ENCODE measurements around the gene KPRP. TPM values are rescaled to one million over a fixed set of nuclear protein-coding genes. Genes with fewer than 3 reads are reported as not detected.

KPRP gene
- total and polyA plus RNA-seq, 2 of the 13 experiments (the other 11 are each of a cell fraction or from before 2014, with no cell fraction given), result not detected

GRCh38 chr1:152806576-152806975 lies 48.8 kb downstream of the KPRP start, which contains the start of gene LCE1C:
LCE1C (minus strand) TSS chr1:152806651; CDS start chr1:152805478, 1,173 bp downstream.
- WGBS (ENCODE audit: low lambda C conversion rate), result 0% methylated on average over 3 of the region's 3 CpGs
- in situ Hi-C loops (cut with HindIII; ENCODE audit: extremely low pct_ligation_motif_present, low pct_unique_long_range_greater_than_20kb) (no loop called here), intact Hi-C loops (cut with micrococcal nuclease; ENCODE audit: unreplicated experiment) (no loop called here)
- DNase-seq (ENCODE audit: low spot score), result no peak
- no peak within 1 kb of the TSS for H2AFZ ChIP-seq (ENCODE audit: low read length)
- CTCF ChIA-PET (ENCODE audit: low intra/inter-chr PET ratio, low total read pairs), result no interaction called here
- no peaks in the 10 kb centered on the region; a peak in 1 of 5 replicates for H3K27me3 ChIP-seq (ENCODE audit: control insufficient read depth in 1 of 2, insufficient read depth in 2 of 2, low read length in 2 of 2)
- no peak for FAIRE-seq
- POLR2A ChIA-PET, result no interaction called here
- H3K36me3 ChIP-seq (replicated peaks in 1 of 2; ENCODE audit: control insufficient read depth in 1 of 2, insufficient read depth in 2 of 2, low read length in 2 of 2), result no peaks in the 10 kb centered on the region
- no peaks in the 10 kb centered on the region for H4K20me1 ChIP-seq (ENCODE audit: insufficient read depth, low read length)
- no peak for ATAC-seq
- no peak within 1 kb of the TSS for H3K27ac ChIP-seq (ENCODE audit: extremely low read length, insufficient read depth, low read length)
- no peaks in the 10 kb centered on the region for H3K79me2 ChIP-seq (ENCODE audit: insufficient read depth, low read length)
- H3K4me3 ChIP-seq (replicated peaks in 1 of 3; ENCODE audit: insufficient read depth in 1 of 3, low read depth in 2 of 3, low read length in 3 of 3), result no peak within 1 kb of the TSS
- no TSS peak for BruUV-seq (replicated peaks)
- H3K9ac ChIP-seq (ENCODE audit: insufficient read depth, low read depth, low read length), result no peak within 1 kb of the TSS
- no peak within 1 kb of the TSS for H3K4me2 ChIP-seq (ENCODE audit: low read depth, low read length)
- H3K9me3 ChIP-seq (ENCODE audit: low read length), result no peaks in the 10 kb centered on the region
- H3K4me1 ChIP-seq (ENCODE audit: insufficient read depth, low read length), result no peaks in the 10 kb centered on the region
- TF ChIP-seq U2AF2 (IDR thresholded peaks at IDR 0.05; ENCODE audit: low read depth, low read length) (no peak), PRMT3 (CRISPR knock-in tag; IDR thresholded peaks at IDR 0.05; ENCODE audit: borderline replicate concordance, low read depth) (no peak), ATF7-NPFF (CRISPR knock-in tag; IDR thresholded peaks at IDR 0.05; ENCODE audit: low read depth) (no peak), HDAC6 (IDR thresholded peaks at IDR 0.05; ENCODE audit: low read depth, low read length) (no peak), ZHX2 (IDR thresholded peaks at IDR 0.05; ENCODE audit: low read depth) (no peak), ZHX2 (CRISPR knock-in tag; IDR thresholded peaks at IDR 0.05; ENCODE audit: borderline replicate concordance) (no peak), NR2C2 (CRISPR knock-in tag; IDR thresholded peaks at IDR 0.05; ENCODE audit: borderline replicate concordance) (no peak), NFKBIZ (CRISPR knock-in tag; IDR thresholded peaks at IDR 0.05) (no peak), HMG20B (CRISPR knock-in tag; conservative IDR thresholded peaks at IDR 0.05) (no peak), ZNF225 (CRISPR knock-in tag; IDR thresholded peaks at IDR 0.05) (no peak), ONECUT2 (CRISPR knock-in tag; IDR thresholded peaks at IDR 0.05) (no peak), AHR (CRISPR knock-in tag; IDR thresholded peaks at IDR 0.05) (no peak)
